Kidney epithelial cell (primary cell): ENCODE measurements around the gene LMOD2. TPM values are rescaled to one million over a fixed set of nuclear protein-coding genes. Genes with fewer than 3 reads are reported as not detected.

ENCODE experiments used
- DNase-seq: peaks from one replicate; pipeline ENCODE4 v3.0.0-alpha.2; 2010; ENCODE audit warnings: low read depth
- H3K27me3 ChIP-seq: 2 replicates; pipeline ENCODE4 v1.6.0; 2011; ENCODE audit warnings: low read length; ENCODE audit not compliant: control insufficient read depth, insufficient read depth
- H3K36me3 ChIP-seq: 2 replicates; pipeline ENCODE4 v1.5.1; 2011; ENCODE audit warnings: low read length; ENCODE audit not compliant: control insufficient read depth, insufficient read depth
- H3K4me3 ChIP-seq: 2 replicates; pipeline ENCODE4 v1.5.1; 2011; ENCODE audit warnings: low read depth, mild to moderate bottlenecking, control low read depth, low read length
- CTCF ChIP-seq: IDR thresholded peaks from 2 replicates; pipeline ENCODE4 v1.5.1; 2011; ENCODE audit warnings: mild to moderate bottlenecking, moderate library complexity, low read length, control low read depth, inconsistent platforms; ENCODE audit not compliant: insufficient read depth, poor library complexity, severe bottlenecking
- total RNA-seq: library from RNA; depleted of rRNA; stranded (reverse); fragments of >200 nt; gene quantifications from 2 replicates; pipeline ENCODE4 v1.2.3, GENCODE V29; 2015

LMOD2 gene
- total RNA-seq, 1 donor from 2014 or later: not detected

GRCh38 chr7:123695944-123696677, 40.4 kb downstream of the LMOD2 start:
- H3K4me3 ChIP-seq: no peak overlapping the region
- no peaks in the 10 kb centered on the region for H3K36me3 ChIP-seq
- DNase-seq: no peak
- TF ChIP-seq CTCF: no peak
- no peaks in the 10 kb centered on the region for H3K27me3 ChIP-seq

GRCh38 chr7:123705211-123705901, 49.7 kb downstream of the LMOD2 start:
- DNase-seq: no peak
- TF ChIP-seq CTCF: no peak
- Histone ChIP-seq H3K4me3 (no peak overlapping the region), H3K27me3 (no peaks in the 10 kb centered on the region), H3K36me3 (no peaks in the 10 kb centered on the region)

GRCh38 chr7:123709525-123709924, 53.9 kb downstream of the LMOD2 start:
- Histone ChIP-seq H3K36me3 (no peaks in the 10 kb centered on the region), H3K4me3 (no peak overlapping the region), H3K27me3 (no peaks in the 10 kb centered on the region)
- TF ChIP-seq CTCF: no peak
- no peak for DNase-seq

- no peaks in the 10 kb centered on the region for H3K36me3 ChIP-seq
- no peaks in the 10 kb centered on the region for H3K27me3 ChIP-seq
- no peak for DNase-seq
- no peak for TF ChIP-seq CTCF
- H3K4me3 ChIP-seq: no peak overlapping the region
These were observed 55.0 kb downstream of the LMOD2 start for GRCh38 chr7:123710683-123711082.

- TF ChIP-seq CTCF: no peak
- Histone ChIP-seq H3K4me3 (no peak overlapping the region), H3K27me3 (no peaks in the 10 kb centered on the region), H3K36me3 (no peaks in the 10 kb centered on the region)
- no peak for DNase-seq
These were observed 56.2 kb downstream of the LMOD2 start for GRCh38 chr7:123711832-123712293.

- Histone ChIP-seq H3K4me3 (no peak overlapping the region), H3K36me3 (no peaks in the 10 kb centered on the region), H3K27me3 (no peaks in the 10 kb centered on the region)
- DNase-seq: peak; percentile 19
- TF ChIP-seq CTCF: no peak
These were observed 57.0 kb downstream of the LMOD2 start for GRCh38 chr7:123712619-123713018.
